GM12875 (cell line): ENCODE results near the gene PRXL2C.
"Not testable (repeated sequence)": the region's sequence is repeated elsewhere in the genome, so short reads cannot be mapped to it uniquely, and the experiment has no call there.

Source experiments
- H3K4me3 ChIP-seq: one replicate; pipeline ENCODE4 v1.5.1; 2011; ENCODE audit warnings: low read depth, low read length, control low read depth
- TF ChIP-seq, protein P1 (sequence below): IDR thresholded peaks from 2 replicates; pipeline ENCODE4 v1.5.1; 2011; ENCODE audit warnings: low read depth, mild to moderate bottlenecking, control low read depth, inconsistent platforms, low read length, moderate library complexity, borderline replicate concordance; ENCODE audit not compliant: insufficient read depth

Gene PRXL2C, protein sequence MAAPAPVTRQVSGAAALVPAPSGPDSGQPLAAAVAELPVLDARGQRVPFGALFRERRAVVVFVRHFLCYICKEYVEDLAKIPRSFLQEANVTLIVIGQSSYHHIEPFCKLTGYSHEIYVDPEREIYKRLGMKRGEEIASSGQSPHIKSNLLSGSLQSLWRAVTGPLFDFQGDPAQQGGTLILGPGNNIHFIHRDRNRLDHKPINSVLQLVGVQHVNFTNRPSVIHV

DNA sequence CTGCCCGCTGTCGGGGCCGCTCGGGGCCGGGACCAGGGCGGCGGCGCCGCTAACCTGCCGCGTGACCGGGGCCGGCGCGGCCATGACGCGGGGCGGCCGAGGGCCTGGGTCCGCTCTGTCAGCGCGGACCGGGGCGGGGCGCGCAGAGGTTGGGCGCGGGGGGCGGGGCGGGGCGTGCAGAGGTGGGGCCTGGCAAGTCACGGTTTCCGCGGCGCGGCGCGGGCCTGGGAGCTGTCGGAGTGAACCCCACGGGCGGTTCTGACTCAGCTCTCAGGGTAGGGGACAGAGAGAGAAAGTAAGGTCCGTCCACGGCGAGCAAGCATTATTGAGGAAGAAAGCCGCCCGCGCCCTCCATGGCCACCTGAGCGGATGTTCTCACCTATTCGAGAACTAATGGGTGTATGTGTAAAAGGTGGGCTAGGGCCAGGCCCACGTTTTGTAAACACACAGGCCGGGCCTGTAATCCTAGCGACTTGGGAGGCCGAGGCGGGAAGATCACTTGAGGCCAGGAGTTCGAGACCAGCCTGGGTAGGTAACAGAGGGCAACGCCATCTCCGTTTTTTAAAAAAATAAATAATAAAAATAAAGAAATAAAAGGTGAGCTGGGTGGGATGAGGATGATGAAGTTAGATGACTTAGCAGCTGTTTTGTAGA is at the start of gene PRXL2C:
Gene PRXL2C, minus strand, starts transcription at position 120 of the 654 bp plus-strand sequence. Its CDS starts 36 bp downstream, at position 84.
- TF ChIP-seq, protein P1, sequence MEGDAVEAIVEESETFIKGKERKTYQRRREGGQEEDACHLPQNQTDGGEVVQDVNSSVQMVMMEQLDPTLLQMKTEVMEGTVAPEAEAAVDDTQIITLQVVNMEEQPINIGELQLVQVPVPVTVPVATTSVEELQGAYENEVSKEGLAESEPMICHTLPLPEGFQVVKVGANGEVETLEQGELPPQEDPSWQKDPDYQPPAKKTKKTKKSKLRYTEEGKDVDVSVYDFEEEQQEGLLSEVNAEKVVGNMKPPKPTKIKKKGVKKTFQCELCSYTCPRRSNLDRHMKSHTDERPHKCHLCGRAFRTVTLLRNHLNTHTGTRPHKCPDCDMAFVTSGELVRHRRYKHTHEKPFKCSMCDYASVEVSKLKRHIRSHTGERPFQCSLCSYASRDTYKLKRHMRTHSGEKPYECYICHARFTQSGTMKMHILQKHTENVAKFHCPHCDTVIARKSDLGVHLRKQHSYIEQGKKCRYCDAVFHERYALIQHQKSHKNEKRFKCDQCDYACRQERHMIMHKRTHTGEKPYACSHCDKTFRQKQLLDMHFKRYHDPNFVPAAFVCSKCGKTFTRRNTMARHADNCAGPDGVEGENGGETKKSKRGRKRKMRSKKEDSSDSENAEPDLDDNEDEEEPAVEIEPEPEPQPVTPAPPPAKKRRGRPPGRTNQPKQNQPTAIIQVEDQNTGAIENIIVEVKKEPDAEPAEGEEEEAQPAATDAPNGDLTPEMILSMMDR: no peak
- H3K4me3 ChIP-seq: peak within 1 kb of the TSS; percentile 55

DNA sequence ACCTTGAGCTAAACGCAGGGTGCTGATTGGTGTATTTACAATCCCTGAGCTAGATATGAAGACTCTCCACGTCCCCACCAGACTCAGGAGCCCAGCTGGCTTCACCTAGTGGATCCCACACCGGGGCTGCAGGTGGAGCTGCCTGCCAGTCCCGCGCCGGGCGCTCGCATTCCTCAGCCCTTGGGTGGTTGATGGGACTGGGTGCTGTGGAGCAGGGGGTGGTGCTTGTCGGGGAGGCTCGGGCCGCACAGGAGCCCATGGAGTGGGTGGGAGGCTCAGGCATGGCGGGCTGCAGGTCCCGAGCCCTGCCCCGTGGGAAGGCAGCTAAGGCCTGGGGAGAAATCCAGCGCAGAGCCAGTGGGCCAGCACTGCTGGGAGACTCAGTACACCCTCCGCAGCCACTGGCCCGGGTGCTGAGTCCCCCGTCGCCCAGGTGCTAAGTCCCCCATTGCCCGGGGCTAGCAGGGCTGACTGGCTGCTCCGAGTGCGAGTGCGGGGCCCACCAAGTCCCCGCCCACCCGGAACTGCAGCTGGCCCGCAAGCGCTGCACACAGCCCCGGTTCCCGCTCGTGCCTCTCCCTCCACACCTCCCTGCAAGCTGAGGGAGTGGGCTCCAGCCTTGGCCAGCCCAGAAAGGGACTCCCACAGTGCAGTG is 45.7 kb upstream of the PRXL2C start:
- not testable (repeated sequence) for H3K4me3 ChIP-seq

DNA sequence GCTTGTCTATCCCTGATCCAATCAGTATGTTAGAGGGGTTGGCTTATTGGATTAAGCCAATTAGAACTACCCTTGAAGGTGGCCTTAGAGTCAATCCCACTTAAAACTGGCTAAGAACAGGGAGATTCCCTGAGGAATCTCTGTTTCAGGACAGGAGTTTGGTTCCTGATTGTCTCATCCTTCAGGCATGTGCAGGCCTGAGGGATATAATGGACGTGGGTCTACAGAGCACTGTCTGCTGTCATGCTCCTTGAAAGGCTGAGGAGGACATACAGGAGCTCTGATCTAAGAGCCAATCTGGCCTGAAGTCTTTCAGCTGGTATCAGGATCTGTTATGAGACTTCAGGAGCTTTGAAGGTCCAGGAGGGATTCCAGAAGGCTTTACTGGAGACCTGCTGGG is 36.2 kb upstream of the PRXL2C start:
- TF ChIP-seq, protein P1: no peak
- H3K4me3 ChIP-seq: no peak overlapping the region

DNA sequence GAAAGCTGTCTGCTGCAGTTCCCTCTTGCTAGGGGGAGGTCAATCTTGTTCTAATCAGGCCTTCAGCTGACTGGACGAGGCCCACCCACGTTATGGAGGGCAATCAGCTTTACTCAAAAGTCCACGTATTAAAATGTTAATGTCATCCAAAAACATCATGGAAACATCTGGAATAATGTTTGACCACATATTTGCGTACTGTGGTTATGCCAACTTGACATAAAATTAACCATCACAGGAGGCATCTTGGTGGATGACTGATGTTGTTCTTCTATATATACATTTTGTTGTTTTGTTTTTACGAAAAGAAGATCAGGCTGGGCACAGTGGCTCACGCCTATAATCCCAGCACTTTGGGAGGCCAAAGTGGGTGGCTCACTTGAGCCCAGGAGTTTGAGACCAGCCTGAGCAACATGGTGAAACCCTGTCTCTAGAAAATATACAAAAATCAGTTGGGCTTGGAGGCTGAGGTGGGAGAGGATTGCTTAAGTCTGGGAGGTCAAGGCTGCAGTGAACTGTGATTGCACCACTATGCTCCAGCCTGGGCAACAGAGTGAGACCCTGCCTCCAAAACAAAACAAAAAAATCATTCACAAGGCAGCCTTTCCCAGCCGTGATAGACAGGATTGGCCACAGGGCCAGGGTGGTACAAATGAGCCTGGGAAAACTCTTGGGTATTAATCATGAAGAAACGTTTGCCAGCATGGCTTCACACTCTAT is 33.8 kb upstream of the PRXL2C start:
- H3K4me3 ChIP-seq: no peak overlapping the region
- TF ChIP-seq, protein P1: no peak

DNA sequence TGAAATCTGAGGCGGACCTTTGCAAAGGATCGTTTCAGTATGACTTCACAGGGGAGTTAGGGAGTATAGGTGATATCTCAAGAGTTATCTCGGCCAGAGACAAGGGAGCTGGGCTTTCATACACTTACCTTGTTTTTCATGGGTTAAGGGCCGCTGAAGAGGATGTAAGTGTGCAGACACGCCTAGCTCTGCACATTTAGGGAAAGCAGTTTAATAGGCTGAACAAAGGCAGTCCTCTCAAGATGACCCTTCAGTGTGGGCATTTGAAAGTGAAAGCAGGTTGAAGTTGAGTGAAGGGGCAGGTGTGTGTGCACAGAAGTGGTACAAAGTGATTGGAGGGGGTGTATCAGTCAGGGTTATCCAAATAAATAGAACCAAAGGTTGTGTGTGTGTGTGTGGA is 33.1 kb upstream of the PRXL2C start:
- TF ChIP-seq, protein P1: no peak
- no peak overlapping the region for H3K4me3 ChIP-seq

DNA sequence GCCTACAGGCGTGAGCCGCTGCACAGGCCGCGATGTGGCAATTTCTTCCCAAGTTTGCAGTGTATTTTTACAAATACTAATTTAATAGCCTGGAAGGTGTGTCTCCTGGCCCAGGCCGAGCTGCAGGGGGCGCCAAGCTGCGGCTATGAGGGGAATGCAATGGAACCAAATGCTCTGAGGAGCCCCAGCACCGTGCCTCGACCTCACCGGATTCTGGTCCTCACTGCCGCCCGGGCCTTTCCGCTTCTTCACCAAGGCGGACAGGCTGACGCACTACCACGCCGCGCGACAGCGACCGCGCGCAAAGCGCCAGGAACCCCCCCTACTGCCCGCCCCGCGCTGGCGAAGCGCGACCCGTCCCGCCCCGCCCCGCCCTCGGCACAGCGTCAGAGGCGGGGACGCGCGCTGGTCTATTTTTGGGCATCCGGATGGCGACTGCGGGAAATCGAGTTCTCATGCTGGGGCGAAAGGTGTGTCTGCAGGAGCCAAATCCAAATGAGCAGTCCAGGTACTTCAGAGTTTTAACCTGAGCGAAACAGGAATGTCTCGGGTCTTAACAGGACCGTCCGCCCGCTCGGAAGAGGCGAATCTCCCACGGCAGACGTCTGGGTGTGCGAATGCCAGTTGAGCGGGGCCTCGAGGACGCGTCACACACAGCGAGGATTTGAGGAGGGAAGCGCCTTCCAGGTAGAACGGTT is 31.7 kb upstream of the PRXL2C start:
- no peak overlapping the region for H3K4me3 ChIP-seq
- TF ChIP-seq, protein P1: no peak
